Keratinocyte (primary cell): ENCODE data around the gene RABGEF1.

Experiments used
- EZH2 ChIP-seq: IDR thresholded peaks from one replicate; pipeline ENCODE4 v1.6.1; 2012; ENCODE audit warnings: inconsistent platforms, mild to moderate bottlenecking, low read length, moderate library complexity
- TF ChIP-seq, protein P1 (sequence below), 3 experiments: IDR thresholded peaks in 1 of 3; conservative IDR thresholded peaks in 1 of 3; optimal IDR thresholded peaks in 1 of 3; 2 replicates in 2 of 3; 3 replicates in 1 of 3; pipeline versions ENCODE3 to v1.5.1; 2011; ENCODE audit warnings: low read length in 3 of 3, mild to moderate bottlenecking in 3 of 3, moderate library complexity in 2 of 3, control low read depth in 1 of 3, inconsistent platforms in 1 of 3; ENCODE audit not compliant: insufficient read depth in 2 of 3; ENCODE audit errors: extremely low read depth in 1 of 3

DNA sequence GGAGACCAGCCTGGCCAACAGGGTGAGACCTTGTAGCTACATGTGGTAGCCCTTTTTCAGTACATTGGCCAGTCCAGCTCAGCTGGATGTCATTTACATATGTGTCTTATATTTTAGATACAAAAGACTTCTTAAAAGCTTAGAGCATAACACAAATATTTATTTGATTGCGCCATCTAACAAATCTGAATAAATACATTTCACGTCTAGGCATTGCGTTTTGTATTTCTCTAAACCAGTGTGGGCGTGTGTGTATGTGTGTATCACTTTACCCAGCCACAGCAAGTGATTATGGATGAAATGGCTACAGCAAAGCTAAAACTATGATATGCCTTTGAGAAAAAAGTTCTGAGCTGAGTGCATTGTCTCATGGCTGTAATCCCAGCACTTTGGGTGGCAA lies 14.0 kb downstream of the RABGEF1 start:
- TF ChIP-seq, protein P1, sequence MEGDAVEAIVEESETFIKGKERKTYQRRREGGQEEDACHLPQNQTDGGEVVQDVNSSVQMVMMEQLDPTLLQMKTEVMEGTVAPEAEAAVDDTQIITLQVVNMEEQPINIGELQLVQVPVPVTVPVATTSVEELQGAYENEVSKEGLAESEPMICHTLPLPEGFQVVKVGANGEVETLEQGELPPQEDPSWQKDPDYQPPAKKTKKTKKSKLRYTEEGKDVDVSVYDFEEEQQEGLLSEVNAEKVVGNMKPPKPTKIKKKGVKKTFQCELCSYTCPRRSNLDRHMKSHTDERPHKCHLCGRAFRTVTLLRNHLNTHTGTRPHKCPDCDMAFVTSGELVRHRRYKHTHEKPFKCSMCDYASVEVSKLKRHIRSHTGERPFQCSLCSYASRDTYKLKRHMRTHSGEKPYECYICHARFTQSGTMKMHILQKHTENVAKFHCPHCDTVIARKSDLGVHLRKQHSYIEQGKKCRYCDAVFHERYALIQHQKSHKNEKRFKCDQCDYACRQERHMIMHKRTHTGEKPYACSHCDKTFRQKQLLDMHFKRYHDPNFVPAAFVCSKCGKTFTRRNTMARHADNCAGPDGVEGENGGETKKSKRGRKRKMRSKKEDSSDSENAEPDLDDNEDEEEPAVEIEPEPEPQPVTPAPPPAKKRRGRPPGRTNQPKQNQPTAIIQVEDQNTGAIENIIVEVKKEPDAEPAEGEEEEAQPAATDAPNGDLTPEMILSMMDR (optimal IDR thresholded peaks at IDR 0.05 in 1 of 3, IDR thresholded peaks at IDR 0.05 in 1 of 3, conservative IDR thresholded peaks at IDR 0.05 in 1 of 3; ENCODE audit: extremely low read depth in 1 of 3, insufficient read depth in 2 of 3, low read length in 3 of 3), result no peak
- no peak for TF ChIP-seq EZH2
